Tibial nerve (tissue), 4 donors: ENCODE results near the gene KRT86. TPM values are rescaled to one million over a fixed set of nuclear protein-coding genes. Genes with fewer than 3 reads are reported as not detected.

ENCODE experiments used
- DNase-seq, 2 donors: peaks; one replicate each; pipeline ENCODE4 v3.0.0-alpha.2; 2019; ENCODE audit warnings: low spot score in 2 of 2
- H3K27ac ChIP-seq, 4 donors: fragments of 200-600 bp; sonication (generic) in 3 of 4; one replicate each; pipeline ENCODE4 v1.5.1; 2017 to 2019; ENCODE audit warnings: mild to moderate bottlenecking in 1 of 4
- H3K27me3 ChIP-seq, 2 donors: fragments of 200-600 bp; sonication (generic) in 1 of 2; one replicate each; pipeline versions ENCODE4 v1.5.1 to v1.6.0; 2017 to 2019
- H3K36me3 ChIP-seq, 3 donors: fragments of 200-600 bp; sonication (generic); one replicate each; pipeline ENCODE4 v1.5.1; 2018 to 2019
- H3K4me1 ChIP-seq, 4 donors: fragments of 200-600 bp; sonication (generic) in 3 of 4; one replicate each; pipeline ENCODE4 v1.5.1; 2017 to 2019
- H3K4me3 ChIP-seq, 4 donors: fragments of 200-600 bp; sonication (generic) in 3 of 4; one replicate each; pipeline ENCODE4 v1.5.1; 2017 to 2019; ENCODE audit warnings: mild to moderate bottlenecking in 1 of 4, moderate library complexity in 1 of 4
- H3K9me3 ChIP-seq, 4 donors: fragments of 200-600 bp; sonication (generic) in 3 of 4; one replicate each; pipeline ENCODE4 v1.5.1; 2017 to 2019
- CTCF ChIP-seq, 5 experiments: fragments of 200-600 bp in 3 of 5; fragments of 450-650 bp in 2 of 5; sonication (generic) in 3 of 5; IDR thresholded peaks; one replicate each; pipeline ENCODE4 v1.5.1; 2016 to 2019; ENCODE audit warnings: antibody characterized with exemption in 5 of 5, mild to moderate bottlenecking in 3 of 5, moderate library complexity in 2 of 5
- EP300 ChIP-seq, 2 donors: sonication (generic); formaldehyde crosslinking; IDR thresholded peaks; one replicate each; pipeline ENCODE4 v1.6.1; 2017; ENCODE audit warnings: antibody characterized with exemption in 2 of 2, mild to moderate bottlenecking in 1 of 2
- POLR2A ChIP-seq, 2 donors: fragments of 450-650 bp; IDR thresholded peaks; one replicate each; pipeline ENCODE4 v1.6.1; 2017; ENCODE audit warnings: antibody characterized with exemption in 2 of 2, mild to moderate bottlenecking in 2 of 2, moderate library complexity in 2 of 2
- WGBS, 2 donors: methylation state at CpG; one replicate each; pipeline ENCODE4 v1.1.5; 2018; 5-methylcytosine and 5-hydroxymethylcytosine counted together
- total RNA-seq, 4 donors: library from RNA; depleted of rRNA; stranded (reverse); fragments of >200 nt; gene quantifications; one replicate each; pipeline ENCODE4 v1.1.0, GENCODE V29; 2016

The KRT86 gene
- total RNA-seq, 4 donors from 2014 or later: not detected

- WGBS, 2 donors: 40 to 53% methylated on average over 7 to 12 of the region's 32 CpGs
- Histone ChIP-seq H3K27me3 (peaks cover 0 to 37% of the 10 kb centered on the region in 2 donors), H3K4me1 (no peaks in the 10 kb centered on the region), H3K9me3 (no peaks in the 10 kb centered on the region), H3K4me3 (no peak within 1 kb of the TSS), H3K27ac (no peak within 1 kb of the TSS), H3K36me3 (no peaks in the 10 kb centered on the region)
- DNase-seq: no peak
- TF ChIP-seq EP300 (IDR thresholded peaks at IDR 0.05): no peak
- TF ChIP-seq POLR2A (IDR thresholded peaks at IDR 0.05): no peak
- TF ChIP-seq CTCF (IDR thresholded peaks at IDR 0.05): no peak
Observed at GRCh38 chr12:52291267-52291935, 17.0 kb downstream of the KRT86 start, which contains the start of gene KRT81. Gene KRT81 (minus strand): TSS chr12:52291534. CDS start chr12:52291465, 69 bp downstream.

GRCh38 chr12:52293926-52294325 is 19.5 kb downstream of the KRT86 start:
- H3K27ac ChIP-seq: no peak overlapping the region
- no peaks in the 10 kb centered on the region for H3K4me1 ChIP-seq
- no peak overlapping the region for H3K4me3 ChIP-seq
- no peaks in the 10 kb centered on the region for H3K36me3 ChIP-seq
- no peaks in the 10 kb centered on the region for H3K9me3 ChIP-seq
- TF ChIP-seq CTCF (IDR thresholded peaks at IDR 0.05) (no peak), EP300 (IDR thresholded peaks at IDR 0.05) (no peak), POLR2A (IDR thresholded peaks at IDR 0.05) (no peak)
- DNase-seq: no peak
- H3K27me3 ChIP-seq: peaks cover 0 to 42% of the 10 kb centered on the region in 2 donors
- WGBS, 2 donors: 71 to 75% methylated on average over 1 of the region's 1 CpG

- Histone ChIP-seq H3K27ac (no peak overlapping the region), H3K36me3 (no peaks in the 10 kb centered on the region), H3K4me1 (no peaks in the 10 kb centered on the region), H3K27me3 (peaks cover 0 to 42% of the 10 kb centered on the region in 2 donors), H3K9me3 (no peaks in the 10 kb centered on the region), H3K4me3 (no peak overlapping the region)
- no peak for DNase-seq
- WGBS, 2 donors: 49 to 61% methylated on average over 1 of the region's 1 CpG
- TF ChIP-seq CTCF (IDR thresholded peaks at IDR 0.05) (no peak), EP300 (IDR thresholded peaks at IDR 0.05) (no peak), POLR2A (IDR thresholded peaks at IDR 0.05) (no peak)
Observed at GRCh38 chr12:52294803-52295202, 20.4 kb downstream of the KRT86 start.

- Histone ChIP-seq H3K27ac (no peak overlapping the region), H3K27me3 (peaks cover 0 to 42% of the 10 kb centered on the region in 2 donors), H3K9me3 (no peaks in the 10 kb centered on the region), H3K4me3 (no peak overlapping the region), H3K4me1 (no peaks in the 10 kb centered on the region), H3K36me3 (no peaks in the 10 kb centered on the region)
- TF ChIP-seq EP300 (IDR thresholded peaks at IDR 0.05) (no peak), POLR2A (IDR thresholded peaks at IDR 0.05) (no peak), CTCF (IDR thresholded peaks at IDR 0.05) (no peak)
- WGBS, 2 donors: 80 to 90% methylated on average over 1 of the region's 1 CpG
- no peak for DNase-seq
Observed at GRCh38 chr12:52295663-52296062, 21.2 kb downstream of the KRT86 start.

DNA sequence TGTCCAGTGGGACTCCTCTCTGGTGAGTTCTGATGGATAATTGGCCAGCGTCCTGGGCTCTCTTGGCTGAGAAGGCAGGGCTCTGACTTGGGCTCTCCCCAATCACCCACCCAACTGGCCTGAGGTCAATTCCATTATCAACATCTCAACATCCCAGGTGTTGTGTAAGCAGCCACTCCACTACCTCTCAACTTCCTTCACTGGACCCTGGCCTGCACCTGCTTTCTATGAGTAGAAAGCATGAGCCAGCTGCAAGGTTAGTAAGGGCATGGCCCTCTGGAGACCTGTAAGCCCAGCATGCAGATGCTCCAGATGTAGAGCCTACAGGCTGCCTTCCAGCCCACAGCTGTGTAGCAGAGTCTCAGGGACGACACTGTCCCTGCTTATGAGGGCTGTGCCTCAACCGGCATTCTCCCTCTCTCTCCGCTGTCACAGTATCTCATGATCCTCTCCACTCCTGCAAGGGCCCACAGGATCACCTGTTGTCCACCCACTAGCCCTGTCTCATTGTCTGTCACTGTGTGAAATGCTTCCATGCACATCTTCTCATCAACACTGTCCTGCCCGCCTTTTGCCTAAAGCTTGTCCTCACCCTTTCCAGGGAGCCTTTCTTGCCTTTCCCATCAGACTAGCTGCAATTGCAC is 22.2 kb downstream of the KRT86 start:
- Histone ChIP-seq H3K36me3 (no peaks in the 10 kb centered on the region), H3K4me1 (no peaks in the 10 kb centered on the region), H3K27ac (no peak overlapping the region), H3K4me3 (no peak overlapping the region), H3K9me3 (no peaks in the 10 kb centered on the region), H3K27me3 (peaks cover 0 to 38% of the 10 kb centered on the region in 2 donors)
- WGBS, 2 donors: 86 to 87% methylated on average over 5 of the region's 5 CpGs
- DNase-seq: no peak
- TF ChIP-seq POLR2A (IDR thresholded peaks at IDR 0.05) (no peak), EP300 (IDR thresholded peaks at IDR 0.05) (no peak), CTCF (IDR thresholded peaks at IDR 0.05) (no peak)
